Neural cell (in vitro differentiated cells): Measurements from ENCODE around the gene TOPORS.

Source experiments
- CTCF ChIP-seq: fragments of 450-650 bp; IDR thresholded peaks from 2 replicates; pipeline ENCODE4 v1.5.1; 2014; ENCODE audit warnings: antibody characterized with exemption, mild to moderate bottlenecking, moderate library complexity; ENCODE audit not compliant: poor library complexity, severe bottlenecking
- EP300 ChIP-seq: fragments of 450-650 bp; conservative IDR thresholded peaks from 2 replicates; pipeline ENCODE4 v1.6.1; 2014; ENCODE audit warnings: antibody characterized with exemption, mild to moderate bottlenecking, moderate library complexity; ENCODE audit not compliant: poor library complexity, severe bottlenecking
- EZH2 ChIP-seq: fragments of 200-600, 300-800 bp; shearing (Covaris generic), sonication (generic); IDR thresholded peaks from 2 replicates; pipeline ENCODE4 v1.6.1; 2014; ENCODE audit warnings: antibody characterized with exemption, low read length, borderline replicate concordance, mild to moderate bottlenecking; ENCODE audit not compliant: insufficient read depth, poor library complexity, severe bottlenecking
- POLR2AphosphoS5 ChIP-seq: IDR thresholded peaks from 2 replicates; pipeline ENCODE4 v1.6.1; 2012
- REST ChIP-seq: IDR thresholded peaks from 2 replicates; pipeline ENCODE4 v1.6.1; 2012; ENCODE audit warnings: borderline replicate concordance
- SMC3 ChIP-seq: fragments of 450-650 bp; conservative IDR thresholded peaks from 2 replicates; pipeline ENCODE4 v1.6.1; 2014; ENCODE audit warnings: antibody characterized with exemption, mild to moderate bottlenecking, moderate library complexity; ENCODE audit not compliant: poor library complexity
- TAF1 ChIP-seq: IDR thresholded peaks from 2 replicates; pipeline ENCODE4 v1.6.1; 2012; ENCODE audit warnings: low read depth

GRCh38 chr9:32545884-32546283, 6.5 kb downstream of the TOPORS start:
- TF ChIP-seq CTCF: no peak
- no peak for TF ChIP-seq POLR2AphosphoS5
- no peak for TF ChIP-seq EZH2
- no peak for TF ChIP-seq SMC3
- no peak for TF ChIP-seq REST
- TF ChIP-seq TAF1: no peak
- TF ChIP-seq EP300: no peak
